ENCODE results near the gene CFAP107. TPM values are rescaled to one million over a fixed set of nuclear protein-coding genes. Genes with fewer than 3 reads are reported as not detected.

The CFAP107 gene
- total RNA-seq, 1 experiment from 2014 or later, result not detected

GRCh38 chr1:12762766-12763165 is 16.8 kb downstream of the CFAP107 start:
- H3K27ac ChIP-seq (ENCODE audit: low read length), result no peak overlapping the region
- H3K9me3 ChIP-seq (ENCODE audit: control insufficient read depth, insufficient read depth, low read depth, low read length), result no peaks in the 10 kb centered on the region
- CTCF ChIA-PET, result interaction anchor here (0.7 kb wide), 1 partner anchor 71 kb away, joined by 3 read pairs; no protein-coding TSS in a partner anchor
- intact Hi-C loops (cut with micrococcal nuclease; ENCODE audit: unreplicated experiment) (no loop called here), in situ Hi-C loops (cut with HindIII; ENCODE audit: low pct_unique_long_range_greater_than_20kb, low sequenced_read_pairs) (no loop called here)
- H3K4me1 ChIP-seq (ENCODE audit: control insufficient read depth, insufficient read depth, low read length), result no peaks in the 10 kb centered on the region
- TF ChIP-seq POLR2AphosphoS5 (IDR thresholded peaks at IDR 0.05; ENCODE audit: low read depth, low read length), result no peak
- TF ChIP-seq TCF7L2 (IDR thresholded peaks at IDR 0.05; ENCODE audit: low read depth, low read length), result no peak
- no peaks in the 10 kb centered on the region for H3K36me3 ChIP-seq (ENCODE audit: control insufficient read depth, insufficient read depth, low read length)
- BruUV-seq (replicated peaks), result no TSS peak
- H3K27me3 ChIP-seq (ENCODE audit: control insufficient read depth, insufficient read depth, low read length), result peaks cover 12% of the 10 kb centered on the region; the same call in 1 of the 2 replicates
- no peak for ATAC-seq
- no peak for DNase-seq (ENCODE audit: low read depth, low spot score)
- no peak overlapping the region for H3K4me3 ChIP-seq (ENCODE audit: low read depth in 2 of 2, low read length in 2 of 2)
- POLR2A ChIA-PET, result no interaction called here

- DNase-seq (ENCODE audit: low read depth, low spot score) (no peak), ATAC-seq (no peak)
- TF ChIP-seq TCF7L2 (IDR thresholded peaks at IDR 0.05; ENCODE audit: low read depth, low read length), result no peak
- TF ChIP-seq REST (IDR thresholded peaks at IDR 0.05; ENCODE audit: insufficient read depth in 1 of 2, low read depth in 2 of 2, low read length in 1 of 2), result no peak
- TF ChIP-seq SIN3A (IDR thresholded peaks at IDR 0.05; ENCODE audit: borderline replicate concordance, insufficient read depth, low read depth, low read length), result no peak
- no peak for TF ChIP-seq POLR2AphosphoS5 (IDR thresholded peaks at IDR 0.05; ENCODE audit: low read depth, low read length)
- no peak for TF ChIP-seq CTCF (IDR thresholded peaks at IDR 0.05)
- Histone ChIP-seq H3K27me3 (ENCODE audit: control insufficient read depth, insufficient read depth, low read length) (peaks cover 8% of the 10 kb centered on the region; the same call in 1 of the 2 replicates), H3K4me1 (ENCODE audit: control insufficient read depth, insufficient read depth, low read length) (no peaks in the 10 kb centered on the region), H3K4me3 (ENCODE audit: low read depth in 2 of 2, low read length in 2 of 2) (no peak overlapping the region), H3K27ac (ENCODE audit: low read length) (no peak overlapping the region), H3K9me3 (ENCODE audit: control insufficient read depth, insufficient read depth, low read depth, low read length) (no peaks in the 10 kb centered on the region), H3K36me3 (ENCODE audit: control insufficient read depth, insufficient read depth, low read length) (no peaks in the 10 kb centered on the region)
- in situ Hi-C loops (cut with HindIII; ENCODE audit: low pct_unique_long_range_greater_than_20kb, low sequenced_read_pairs) (no loop called here), intact Hi-C loops (cut with micrococcal nuclease; ENCODE audit: unreplicated experiment) (no loop called here)
- ChIA-PET CTCF (no interaction called here), POLR2A (no interaction called here)
- no TSS peak for BruUV-seq (replicated peaks)
Measured at GRCh38 chr1:12763479-12763878, 17.5 kb downstream of the CFAP107 start.

- in situ Hi-C loops (cut with HindIII; ENCODE audit: low pct_unique_long_range_greater_than_20kb, low sequenced_read_pairs), result no loop called here
- no peak overlapping the region for H3K4me3 ChIP-seq (ENCODE audit: low read depth in 2 of 2, low read length in 2 of 2)
- intact Hi-C loops (cut with micrococcal nuclease; ENCODE audit: unreplicated experiment), result no loop called here
- no peaks in the 10 kb centered on the region for H3K4me1 ChIP-seq (ENCODE audit: control insufficient read depth, insufficient read depth, low read length)
- H3K36me3 ChIP-seq (ENCODE audit: control insufficient read depth, insufficient read depth, low read length), result no peaks in the 10 kb centered on the region
- no peak overlapping the region for H3K27ac ChIP-seq (ENCODE audit: low read length)
- ATAC-seq (no peak), DNase-seq (ENCODE audit: low read depth, low spot score) (no peak)
- POLR2A ChIA-PET, result no interaction called here
- peaks cover 4% of the 10 kb centered on the region; the same call in 1 of the 2 replicates for H3K27me3 ChIP-seq (ENCODE audit: control insufficient read depth, insufficient read depth, low read length)
- no peak for TF ChIP-seq POLR2AphosphoS5 (IDR thresholded peaks at IDR 0.05; ENCODE audit: low read depth, low read length)
- TF ChIP-seq TCF7L2 (IDR thresholded peaks at IDR 0.05; ENCODE audit: low read depth, low read length), result no peak
- no peak for TF ChIP-seq CTCF (IDR thresholded peaks at IDR 0.05)
- no peak for TF ChIP-seq REST (IDR thresholded peaks at IDR 0.05; ENCODE audit: insufficient read depth in 1 of 2, low read depth in 2 of 2, low read length in 1 of 2)
- H3K9me3 ChIP-seq (ENCODE audit: control insufficient read depth, insufficient read depth, low read depth, low read length), result no peaks in the 10 kb centered on the region
- no TSS peak for BruUV-seq (replicated peaks)
- CTCF ChIA-PET, result no interaction called here
Measured at GRCh38 chr1:12764016-12764415, 18.0 kb downstream of the CFAP107 start.

Data from Panc1 (cell line).